Measurements from ENCODE around the gene MFN2. TPM values are rescaled to one million over a fixed set of nuclear protein-coding genes. Genes with fewer than 3 reads are reported as not detected.

MFN2 gene
- total and polyA plus RNA-seq, 9 donors, result 27.8 to 77.0 (median 55.8) TPM

DNA sequence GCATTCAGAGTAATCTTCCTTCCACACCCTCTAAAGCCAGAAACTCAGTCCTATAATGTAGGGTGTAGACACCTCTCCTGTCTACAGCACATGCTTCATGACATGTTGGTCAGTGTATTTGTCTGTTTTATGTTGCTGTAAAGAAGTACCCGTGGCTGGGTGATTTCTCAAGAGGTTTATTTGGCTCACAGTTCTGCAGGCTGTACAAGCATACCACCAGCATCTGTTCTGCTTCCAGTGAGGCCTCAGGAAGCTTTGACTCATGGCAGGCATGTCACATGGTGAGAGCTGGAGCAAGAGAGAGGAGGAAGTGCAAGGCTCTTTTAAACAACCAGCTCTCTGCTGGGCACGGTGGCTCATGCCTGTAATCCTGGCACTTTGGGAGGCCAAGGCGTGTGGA lies 33.6 kb upstream of the MFN2 start:
- Histone ChIP-seq H3K27ac (no peak overlapping the region), H3K27me3 (no peaks in the 10 kb centered on the region), H3K36me3 (no peaks in the 10 kb centered on the region), H3K4me1 (ENCODE audit: insufficient read depth) (no peaks in the 10 kb centered on the region), H3K9me3 (no peaks in the 10 kb centered on the region), H3K4me3 (no peak overlapping the region)
- TF ChIP-seq, protein P1, sequence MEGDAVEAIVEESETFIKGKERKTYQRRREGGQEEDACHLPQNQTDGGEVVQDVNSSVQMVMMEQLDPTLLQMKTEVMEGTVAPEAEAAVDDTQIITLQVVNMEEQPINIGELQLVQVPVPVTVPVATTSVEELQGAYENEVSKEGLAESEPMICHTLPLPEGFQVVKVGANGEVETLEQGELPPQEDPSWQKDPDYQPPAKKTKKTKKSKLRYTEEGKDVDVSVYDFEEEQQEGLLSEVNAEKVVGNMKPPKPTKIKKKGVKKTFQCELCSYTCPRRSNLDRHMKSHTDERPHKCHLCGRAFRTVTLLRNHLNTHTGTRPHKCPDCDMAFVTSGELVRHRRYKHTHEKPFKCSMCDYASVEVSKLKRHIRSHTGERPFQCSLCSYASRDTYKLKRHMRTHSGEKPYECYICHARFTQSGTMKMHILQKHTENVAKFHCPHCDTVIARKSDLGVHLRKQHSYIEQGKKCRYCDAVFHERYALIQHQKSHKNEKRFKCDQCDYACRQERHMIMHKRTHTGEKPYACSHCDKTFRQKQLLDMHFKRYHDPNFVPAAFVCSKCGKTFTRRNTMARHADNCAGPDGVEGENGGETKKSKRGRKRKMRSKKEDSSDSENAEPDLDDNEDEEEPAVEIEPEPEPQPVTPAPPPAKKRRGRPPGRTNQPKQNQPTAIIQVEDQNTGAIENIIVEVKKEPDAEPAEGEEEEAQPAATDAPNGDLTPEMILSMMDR (IDR thresholded peaks at IDR 0.05), result no peak
- TF ChIP-seq POLR2A (IDR thresholded peaks at IDR 0.05), result no peak
- TF ChIP-seq EP300 (IDR thresholded peaks at IDR 0.05), result no peak
- WGBS, 3 donors, result 74 to 83% (median 80%) methylated on average over 3 of the region's 3 CpGs
- no peak for DNase-seq
- intact Hi-C loops (cut with DNase I), result no loop called here

DNA sequence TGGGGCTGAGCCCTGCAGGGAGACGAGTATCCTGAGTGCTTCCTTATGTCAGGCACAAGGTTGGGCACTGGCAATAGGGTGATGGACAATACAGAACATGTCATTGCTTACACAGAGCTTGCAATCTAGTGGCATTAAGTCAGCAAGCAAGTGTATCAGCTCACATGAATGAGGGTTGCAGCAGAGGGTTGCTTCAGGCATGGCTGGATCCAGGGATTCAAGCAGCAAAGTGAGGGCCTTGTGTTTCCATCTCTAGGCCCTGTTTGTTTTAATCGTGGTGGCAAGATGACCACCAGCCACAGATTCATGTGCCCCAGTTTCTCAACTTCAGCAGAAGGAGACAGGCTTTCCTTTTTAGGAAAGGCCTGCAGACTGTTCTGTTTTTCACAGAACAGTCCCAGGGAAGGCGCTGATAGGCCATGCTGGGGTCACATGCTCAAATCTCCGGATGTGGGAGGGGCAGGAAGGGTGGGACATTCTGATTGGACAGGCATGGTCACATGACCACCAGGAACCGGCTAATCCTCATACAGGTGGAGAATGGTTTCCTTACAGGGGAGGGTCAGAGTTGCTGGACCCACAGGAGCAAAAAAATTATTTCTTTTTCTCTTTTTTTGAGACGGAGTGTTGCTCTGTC lies 31.3 kb upstream of the MFN2 start:
- DNase-seq, result no peak
- H3K4me1 ChIP-seq (ENCODE audit: insufficient read depth), result no peaks in the 10 kb centered on the region
- H3K9me3 ChIP-seq, result no peaks in the 10 kb centered on the region
- intact Hi-C loops (cut with DNase I), result no loop called here
- no peaks in the 10 kb centered on the region for H3K27me3 ChIP-seq
- H3K36me3 ChIP-seq, result no peaks in the 10 kb centered on the region
- TF ChIP-seq POLR2A (IDR thresholded peaks at IDR 0.05), result no peak
- no peak for TF ChIP-seq EP300 (IDR thresholded peaks at IDR 0.05)
- TF ChIP-seq, protein P1 (IDR thresholded peaks at IDR 0.05), result no peak
- 87 to 94% (median 87%) methylated on average over 6 of the region's 6 CpGs for WGBS, 3 donors
- no peak overlapping the region for H3K4me3 ChIP-seq
- no peak overlapping the region for H3K27ac ChIP-seq

DNA sequence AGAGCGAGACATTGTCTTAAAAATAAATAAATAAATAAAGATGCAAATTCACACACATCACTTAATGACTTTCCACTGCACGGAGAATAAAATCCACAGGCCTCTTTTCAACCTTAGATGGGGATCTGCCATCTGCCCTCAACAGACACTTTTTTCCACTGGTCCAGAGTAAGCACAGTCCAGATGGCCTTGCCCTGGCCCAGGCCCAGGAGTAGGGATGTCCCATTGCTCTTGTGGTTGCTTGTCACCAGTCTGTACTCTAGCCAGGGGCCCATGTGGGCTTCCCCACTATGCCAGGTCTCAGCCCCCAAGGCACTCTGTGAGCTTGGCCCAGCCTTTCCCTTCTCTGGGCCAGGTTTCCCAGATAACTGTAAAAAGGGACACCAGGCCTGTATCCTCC lies 28.3 kb upstream of the MFN2 start:
- Histone ChIP-seq H3K4me1 (ENCODE audit: insufficient read depth) (no peaks in the 10 kb centered on the region), H3K36me3 (no peaks in the 10 kb centered on the region), H3K4me3 (no peak overlapping the region), H3K27me3 (no peaks in the 10 kb centered on the region), H3K27ac (no peak overlapping the region), H3K9me3 (no peaks in the 10 kb centered on the region)
- 90 to 92% (median 92%) methylated on average over 2 of the region's 2 CpGs for WGBS, 3 donors
- TF ChIP-seq EP300 (IDR thresholded peaks at IDR 0.05), result no peak
- TF ChIP-seq, protein P1 (IDR thresholded peaks at IDR 0.05), result no peak
- no peak for TF ChIP-seq POLR2A (IDR thresholded peaks at IDR 0.05)
- intact Hi-C loops (cut with DNase I), result no loop called here
- no peak for DNase-seq

DNA sequence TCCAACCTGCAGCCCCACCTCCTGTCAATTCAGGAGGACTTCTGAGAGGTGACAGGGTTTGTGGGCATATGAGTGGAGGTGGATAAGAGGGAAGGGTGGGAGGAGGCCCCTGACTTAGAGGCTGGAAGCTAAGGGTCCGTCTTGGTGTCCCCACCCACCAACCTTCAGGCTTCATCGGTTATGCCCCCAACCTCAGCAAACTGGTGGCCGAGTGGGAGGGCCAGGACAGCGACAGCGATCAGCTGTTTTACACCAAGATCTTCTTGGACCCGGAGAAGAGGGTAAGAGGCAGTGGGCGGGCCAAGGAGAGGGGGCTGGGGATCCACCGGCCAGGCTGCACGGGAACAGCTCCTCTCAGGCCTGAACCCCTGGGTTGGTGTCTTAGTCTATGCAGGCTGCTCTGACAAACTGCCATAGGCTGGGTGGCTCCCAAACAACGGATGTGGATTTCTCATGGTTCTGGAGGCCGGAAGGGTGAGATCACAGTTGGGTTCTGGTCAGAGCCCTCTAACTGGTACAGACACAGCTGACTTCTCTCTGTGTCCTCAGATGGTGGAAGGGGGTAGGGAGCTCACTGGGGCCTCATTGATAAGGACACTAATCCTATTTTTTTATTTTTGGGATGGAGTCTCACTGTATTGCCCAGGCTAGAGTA lies 27.7 kb upstream of the MFN2 start:
- no peak overlapping the region for H3K27ac ChIP-seq
- H3K4me3 ChIP-seq, result no peak overlapping the region
- no peaks in the 10 kb centered on the region for H3K27me3 ChIP-seq
- 73 to 77% (median 75%) methylated on average over 11 of the region's 11 CpGs for WGBS, 3 donors
- no peak for DNase-seq
- H3K4me1 ChIP-seq (ENCODE audit: insufficient read depth), result no peaks in the 10 kb centered on the region
- intact Hi-C loops (cut with DNase I), result no loop called here
- TF ChIP-seq EP300 (IDR thresholded peaks at IDR 0.05) (no peak), POLR2A (IDR thresholded peaks at IDR 0.05) (no peak)
- TF ChIP-seq, protein P1 (IDR thresholded peaks at IDR 0.05), result no peak
- H3K36me3 ChIP-seq, result no peaks in the 10 kb centered on the region
- no peaks in the 10 kb centered on the region for H3K9me3 ChIP-seq
